Glutamatergic neuron (in vitro differentiated cells): ENCODE data around the gene ACOX2. TPM values are rescaled to one million over a fixed set of nuclear protein-coding genes. Genes with fewer than 3 reads are reported as not detected.

ENCODE experiments used
- DNase-seq: peaks from one replicate; pipeline ENCODE4 v3.0.0; 2022
- H3K27ac Mint-ChIP-seq: one replicate; pipeline ENCODE4 v1.8.0; 2020; ENCODE audit warnings: mild to moderate bottlenecking, mixed read lengths, inconsistent platforms; ENCODE audit not compliant: unreplicated experiment
- H3K27me3 Mint-ChIP-seq: one replicate; pipeline ENCODE4 v1.8.0; 2020; ENCODE audit warnings: mild to moderate bottlenecking, moderate library complexity, mixed read lengths, inconsistent platforms; ENCODE audit not compliant: unreplicated experiment
- H3K36me3 Mint-ChIP-seq: one replicate; pipeline ENCODE4 v1.8.0; 2020; ENCODE audit warnings: mild to moderate bottlenecking, mixed read lengths, inconsistent platforms; ENCODE audit not compliant: unreplicated experiment
- H3K4me1 Mint-ChIP-seq: one replicate; pipeline ENCODE4 v1.8.0; 2020; ENCODE audit warnings: mild to moderate bottlenecking, low read depth, mixed read lengths, inconsistent platforms; ENCODE audit not compliant: unreplicated experiment
- H3K4me3 Mint-ChIP-seq: one replicate; pipeline ENCODE4 v1.8.0; 2020; ENCODE audit warnings: mild to moderate bottlenecking, mixed read lengths, inconsistent platforms; ENCODE audit not compliant: unreplicated experiment
- H3K9me3 Mint-ChIP-seq: one replicate; pipeline ENCODE4 v1.8.0; 2020; ENCODE audit warnings: mild to moderate bottlenecking, moderate library complexity, mixed read lengths, inconsistent platforms; ENCODE audit not compliant: unreplicated experiment
- long read RNA-seq: library from polyadenylated mRNA; unstranded; transcript quantifications from one replicate; pipeline ENCODE4 v2.0.0, GENCODE V29; 2020; ENCODE audit not compliant: unreplicated experiment
- total RNA-seq: library from RNA; stranded (reverse); fragmentation: NEBNext Ultra II Directional; extraction: Animal tissue kit (Norgen Biotek cat#: 25700); gene quantifications from one replicate; pipeline ENCODE4 v1.2.1, GENCODE V29; 2021; ENCODE audit not compliant: unreplicated experiment
- TF ChIP-seq, protein P1 (sequence below): fragments of 200-600 bp; sonication (generic); IDR thresholded peaks from one replicate; pipeline ENCODE4 v1.5.0; 2021; ENCODE audit not compliant: partially characterized antibody, unreplicated experiment

The ACOX2 gene
- 0.59 TPM for total RNA-seq
- long read RNA-seq, result 0 reads

- Mint-ChIP-seq H3K36me3 (no peaks in the 10 kb centered on the region), H3K27ac (no peak within 1 kb of the TSS), H3K4me3 (no peak within 1 kb of the TSS), H3K27me3 (peaks cover 4% of the 10 kb centered on the region), H3K4me1 (no peaks in the 10 kb centered on the region), H3K9me3 (no peaks in the 10 kb centered on the region)
- DNase-seq, result no peak
- TF ChIP-seq, protein P1, sequence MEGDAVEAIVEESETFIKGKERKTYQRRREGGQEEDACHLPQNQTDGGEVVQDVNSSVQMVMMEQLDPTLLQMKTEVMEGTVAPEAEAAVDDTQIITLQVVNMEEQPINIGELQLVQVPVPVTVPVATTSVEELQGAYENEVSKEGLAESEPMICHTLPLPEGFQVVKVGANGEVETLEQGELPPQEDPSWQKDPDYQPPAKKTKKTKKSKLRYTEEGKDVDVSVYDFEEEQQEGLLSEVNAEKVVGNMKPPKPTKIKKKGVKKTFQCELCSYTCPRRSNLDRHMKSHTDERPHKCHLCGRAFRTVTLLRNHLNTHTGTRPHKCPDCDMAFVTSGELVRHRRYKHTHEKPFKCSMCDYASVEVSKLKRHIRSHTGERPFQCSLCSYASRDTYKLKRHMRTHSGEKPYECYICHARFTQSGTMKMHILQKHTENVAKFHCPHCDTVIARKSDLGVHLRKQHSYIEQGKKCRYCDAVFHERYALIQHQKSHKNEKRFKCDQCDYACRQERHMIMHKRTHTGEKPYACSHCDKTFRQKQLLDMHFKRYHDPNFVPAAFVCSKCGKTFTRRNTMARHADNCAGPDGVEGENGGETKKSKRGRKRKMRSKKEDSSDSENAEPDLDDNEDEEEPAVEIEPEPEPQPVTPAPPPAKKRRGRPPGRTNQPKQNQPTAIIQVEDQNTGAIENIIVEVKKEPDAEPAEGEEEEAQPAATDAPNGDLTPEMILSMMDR, result no peak
Measured at GRCh38 chr3:58536501-58537411, at the start of gene ACOX2. TSS of gene ACOX2 (minus strand) at chr3:58537190. CDS start at chr3:58535106, 2,084 bp downstream.

- H3K9me3 Mint-ChIP-seq, result peaks cover 10% of the 10 kb centered on the region
- no peak overlapping the region for H3K27ac Mint-ChIP-seq
- no peak for DNase-seq
- TF ChIP-seq, protein P1, result no peak
- peaks cover 11% of the 10 kb centered on the region for H3K36me3 Mint-ChIP-seq
- peaks cover 15% of the 10 kb centered on the region for H3K4me1 Mint-ChIP-seq
- peaks cover 18% of the 10 kb centered on the region for H3K27me3 Mint-ChIP-seq
- H3K4me3 Mint-ChIP-seq, result peak overlapping the region; percentile 76
Measured at GRCh38 chr3:58585994-58586393, 49.0 kb upstream of the ACOX2 start.

DNA sequence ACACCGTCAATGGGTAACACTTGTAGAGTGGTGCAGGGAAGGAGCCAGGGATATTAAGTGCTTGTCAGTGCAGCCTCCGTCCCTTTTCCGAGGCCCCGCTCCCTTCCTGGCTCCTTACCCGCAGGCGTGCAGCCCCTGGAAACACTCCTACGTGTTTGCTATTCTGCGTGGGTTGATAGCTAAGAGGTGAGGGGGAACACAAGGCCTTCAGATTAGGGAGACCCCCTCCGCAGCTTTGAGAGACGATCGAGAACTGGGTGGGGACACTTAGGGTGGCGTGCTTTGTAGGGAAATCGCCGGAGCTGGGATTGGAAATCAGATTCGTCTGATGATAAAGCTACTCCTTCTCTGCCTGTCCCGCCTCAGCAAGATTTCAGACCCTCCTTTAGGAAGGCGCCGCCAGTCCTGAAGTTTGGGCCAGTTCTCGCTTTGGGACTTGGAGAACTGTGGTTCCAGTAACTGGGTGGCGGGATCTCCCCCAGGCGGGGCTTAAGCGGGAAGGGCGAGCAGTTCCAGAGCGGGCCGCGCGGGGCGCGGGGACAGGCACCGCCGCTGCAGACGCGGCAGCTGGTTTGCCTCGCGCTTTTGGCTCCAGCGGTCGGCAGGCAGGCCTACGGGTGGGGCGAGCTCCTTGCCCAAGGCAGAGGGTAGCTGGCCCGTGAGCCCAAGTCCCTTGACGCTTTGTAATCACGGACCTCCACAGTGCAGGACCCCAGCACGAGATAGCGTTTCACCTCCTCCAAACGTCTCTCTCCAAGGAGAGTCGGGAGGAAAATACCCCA lies 48.2 kb upstream of the ACOX2 start:
- H3K27ac Mint-ChIP-seq, result no peak overlapping the region
- DNase-seq, result peak; percentile 88
- peaks cover 10% of the 10 kb centered on the region for H3K9me3 Mint-ChIP-seq
- peaks cover 19% of the 10 kb centered on the region for H3K4me1 Mint-ChIP-seq
- H3K27me3 Mint-ChIP-seq, result peaks cover 18% of the 10 kb centered on the region
- TF ChIP-seq, protein P1, result peak; percentile 79
- peak overlapping the region; percentile 76 for H3K4me3 Mint-ChIP-seq
- H3K36me3 Mint-ChIP-seq, result peaks cover 11% of the 10 kb centered on the region

- no peak overlapping the region for H3K27ac Mint-ChIP-seq
- peaks cover 10% of the 10 kb centered on the region for H3K9me3 Mint-ChIP-seq
- peaks cover 18% of the 10 kb centered on the region for H3K27me3 Mint-ChIP-seq
Measured at GRCh38 chr3:58584690-58585004, 47.7 kb upstream of the ACOX2 start.

More at GRCh38 chr3:58584690-58585004, 47.7 kb upstream of the ACOX2 start:
- peaks cover 11% of the 10 kb centered on the region for H3K36me3 Mint-ChIP-seq
- TF ChIP-seq, protein P1, result no peak
- no peak for DNase-seq
- peaks cover 19% of the 10 kb centered on the region for H3K4me1 Mint-ChIP-seq
- peak overlapping the region; percentile 74 for H3K4me3 Mint-ChIP-seq
